Measurements from ENCODE around the gene LIME1. TPM values are rescaled to one million over a fixed set of nuclear protein-coding genes. Genes with fewer than 3 reads are reported as not detected.

Gene LIME1
- total RNA-seq, 1 donor from 2014 or later: 7.8 TPM

- H3K4me1 ChIP-seq: peaks cover 18% of the 10 kb centered on the region
- TF ChIP-seq CTCF (IDR thresholded peaks at IDR 0.05): no peak
- ATAC-seq (no peak), DNase-seq (no peak)
- peaks cover 25% of the 10 kb centered on the region for H3K36me3 ChIP-seq
- H3K9me3 ChIP-seq: no peaks in the 10 kb centered on the region
- no peak overlapping the region for H3K4me3 ChIP-seq
- no peaks in the 10 kb centered on the region for H3K27me3 ChIP-seq
- intact Hi-C loops (cut with DNase I): no loop called here
- H3K27ac ChIP-seq: no peak overlapping the region
Measured at GRCh38 chr20:63701051-63701328, 35.5 kb upstream of the LIME1 start.

GRCh38 chr20:63701329-63702035, 35.0 kb upstream of the LIME1 start:
- DNase-seq (peak; percentile 55), ATAC-seq (no peak)
- Histone ChIP-seq H3K27ac (no peak overlapping the region), H3K36me3 (peaks cover 30% of the 10 kb centered on the region), H3K4me3 (no peak overlapping the region), H3K4me1 (peaks cover 18% of the 10 kb centered on the region), H3K9me3 (no peaks in the 10 kb centered on the region), H3K27me3 (no peaks in the 10 kb centered on the region)
- intact Hi-C loops (cut with DNase I): no loop called here
- TF ChIP-seq CTCF (IDR thresholded peaks at IDR 0.05): no peak

- TF ChIP-seq CTCF (IDR thresholded peaks at IDR 0.05): no peak
- H3K36me3 ChIP-seq: peaks cover 32% of the 10 kb centered on the region
- ATAC-seq: no peak
- no peak overlapping the region for H3K4me3 ChIP-seq
- no peak for DNase-seq
- H3K9me3 ChIP-seq: no peaks in the 10 kb centered on the region
- no peak overlapping the region for H3K27ac ChIP-seq
- peaks cover 15% of the 10 kb centered on the region for H3K4me1 ChIP-seq
- intact Hi-C loops (cut with DNase I): no loop called here
- H3K27me3 ChIP-seq: no peaks in the 10 kb centered on the region
Measured at GRCh38 chr20:63702036-63702665, 34.3 kb upstream of the LIME1 start.

- intact Hi-C loops (cut with DNase I): no loop called here
- H3K36me3 ChIP-seq: peaks cover 32% of the 10 kb centered on the region
- no peak overlapping the region for H3K4me3 ChIP-seq
- no peak for TF ChIP-seq CTCF (IDR thresholded peaks at IDR 0.05)
- H3K27me3 ChIP-seq: no peaks in the 10 kb centered on the region
- peaks cover 11% of the 10 kb centered on the region for H3K4me1 ChIP-seq
- ATAC-seq (no peak), DNase-seq (peak; percentile 59)
- no peaks in the 10 kb centered on the region for H3K9me3 ChIP-seq
- H3K27ac ChIP-seq: no peak overlapping the region
Measured at GRCh38 chr20:63702751-63703470, 33.6 kb upstream of the LIME1 start.

- Histone ChIP-seq H3K27me3 (no peaks in the 10 kb centered on the region), H3K9me3 (no peaks in the 10 kb centered on the region), H3K27ac (no peak overlapping the region), H3K36me3 (peaks cover 32% of the 10 kb centered on the region), H3K4me3 (no peak overlapping the region), H3K4me1 (peaks cover 12% of the 10 kb centered on the region)
- no peak for ATAC-seq
- TF ChIP-seq CTCF (IDR thresholded peaks at IDR 0.05): no peak
- peak; percentile 64 for DNase-seq
- intact Hi-C loops (cut with DNase I): no loop called here
Measured at GRCh38 chr20:63703471-63703975, 32.9 kb upstream of the LIME1 start.
